GM20000 (cell line): Measurements from ENCODE around the gene MEG3.

Experiments used
- DNase-seq: peaks from one replicate; pipeline ENCODE4 v3.0.0; 2012; ENCODE audit warnings: low spot score
- CTCF ChIP-seq: IDR thresholded peaks from 2 replicates; pipeline ENCODE4 v1.5.1; 2012; ENCODE audit warnings: mild to moderate bottlenecking, control low read depth; ENCODE audit errors: extremely low read depth, missing control alignments

Gene MEG3

GRCh38 chr14:100822013-100822412, 3.9 kb upstream of the MEG3 start:
- TF ChIP-seq CTCF, result no peak

GRCh38 chr14:100822532-100823296, 3.2 kb upstream of the MEG3 start:
- DNase-seq, result no peak
- no peak for TF ChIP-seq CTCF

More at GRCh38 chr14:100822013-100822412, 3.9 kb upstream of the MEG3 start:
- no peak for DNase-seq

GRCh38 chr14:100823413-100824080, 2.4 kb upstream of the MEG3 start:
- no peak for TF ChIP-seq CTCF
- no peak for DNase-seq

GRCh38 chr14:100824091-100824551, 1.8 kb upstream of the MEG3 start:
- no peak for TF ChIP-seq CTCF
- no peak for DNase-seq

GRCh38 chr14:100824901-100825712, 811 bp upstream of the MEG3 start:
- TF ChIP-seq CTCF, result no peak
- DNase-seq, result no peak

- no peak for DNase-seq
- TF ChIP-seq CTCF, result no peak
Measured at GRCh38 chr14:100826391-100827100, 628 bp downstream of the MEG3 start.
